SU-DHL-6 (cell line): ENCODE measurements around the gene RNF187.
"Not testable (repeated sequence)": the region's sequence is repeated elsewhere in the genome, so short reads cannot be mapped to it uniquely, and the experiment has no call there.

ENCODE experiments used
- H2AFZ ChIP-seq: fragments of 200-600 bp; sonication (generic); 2 replicates; pipeline ENCODE4 v1.6.1; 2014; ENCODE audit warnings: low read depth, mild to moderate bottlenecking, moderate library complexity, mixed read lengths, antibody characterized with exemption, low read length; ENCODE audit not compliant: severe bottlenecking
- H3F3A ChIP-seq: fragments of 200-600 bp; shearing (Covaris generic); 2 replicates; pipeline ENCODE4 v1.6.0; 2016; ENCODE audit warnings: antibody characterized with exemption, mild to moderate bottlenecking; ENCODE audit not compliant: insufficient read depth
- H3K27ac ChIP-seq: fragments of 200-600 bp; sonication (generic); 2 replicates; pipeline ENCODE4 v1.5.1; 2016; ENCODE audit warnings: low read depth, mild to moderate bottlenecking, low read length, moderate library complexity, mixed read lengths
- H3K27me3 ChIP-seq: fragments of 200-600 bp; sonication (generic), shearing (Covaris generic); 2 replicates; pipeline ENCODE4 v1.6.0; 2014; ENCODE audit warnings: mild to moderate bottlenecking, low read length
- H3K36me3 ChIP-seq: fragments of 200-600 bp; sonication (generic); 2 replicates; pipeline ENCODE4 v1.6.1; 2014; ENCODE audit warnings: mild to moderate bottlenecking, low read length, mixed read lengths
- H3K4me2 ChIP-seq: fragments of 300-600, 200-600 bp; shearing (Covaris generic), sonication (generic); 2 replicates; pipeline ENCODE4 v1.6.0; 2014; ENCODE audit warnings: low read length, low read depth, mild to moderate bottlenecking; ENCODE audit not compliant: poor library complexity, severe bottlenecking
- H3K4me3 ChIP-seq: fragments of 200-600 bp; sonication (generic); 2 replicates; pipeline ENCODE4 v1.5.1; 2014; ENCODE audit warnings: antibody characterized with exemption, low read length, mild to moderate bottlenecking, mixed read lengths; ENCODE audit not compliant: insufficient read depth, poor library complexity, severe bottlenecking
- H3K79me2 ChIP-seq: fragments of 200-600 bp; sonication (generic); 2 replicates; pipeline ENCODE4 v1.6.1; 2014; ENCODE audit warnings: mild to moderate bottlenecking, low read length, moderate library complexity; ENCODE audit not compliant: insufficient read depth
- H3K9ac ChIP-seq: fragments of 200-600 bp; sonication (generic); 2 replicates; pipeline ENCODE4 v1.7.0; 2014; ENCODE audit warnings: mild to moderate bottlenecking, low read length
- H3K9me2 ChIP-seq: fragments of 200-600 bp; sonication (generic); replicated peaks from 2 replicates; pipeline ENCODE4 v1.6.1; 2014; ENCODE audit warnings: low read length; ENCODE audit not compliant: insufficient read depth
- H3K9me3 ChIP-seq: fragments of 200-600 bp; sonication (generic); 2 replicates; pipeline ENCODE4 v1.6.1; 2014; ENCODE audit warnings: low read length, mixed read lengths; ENCODE audit not compliant: insufficient read depth
- H4K20me1 ChIP-seq: fragments of 200-600 bp; sonication (generic); 2 replicates; pipeline ENCODE4 v1.6.1; 2014; ENCODE audit warnings: low read depth, mild to moderate bottlenecking, antibody characterized with exemption, low read length, moderate library complexity, mixed read lengths
- EZH2phosphoT487 ChIP-seq: fragments of 200-600 bp; sonication (generic), shearing (Covaris generic); conservative IDR thresholded peaks from 2 replicates; pipeline ENCODE4 v1.6.1; 2018; ENCODE audit warnings: mild to moderate bottlenecking, antibody characterized with exemption, low read length, moderate library complexity, mixed read lengths
- TF ChIP-seq, protein P1 (sequence below): fragments of 200-600 bp; sonication (generic); IDR thresholded peaks from one replicate; pipeline ENCODE4 v1.5.1; 2017; ENCODE audit warnings: antibody characterized with exemption, mild to moderate bottlenecking, low read length, moderate library complexity; ENCODE audit not compliant: insufficient read depth, poor library complexity, severe bottlenecking

The RNF187 gene

DNA sequence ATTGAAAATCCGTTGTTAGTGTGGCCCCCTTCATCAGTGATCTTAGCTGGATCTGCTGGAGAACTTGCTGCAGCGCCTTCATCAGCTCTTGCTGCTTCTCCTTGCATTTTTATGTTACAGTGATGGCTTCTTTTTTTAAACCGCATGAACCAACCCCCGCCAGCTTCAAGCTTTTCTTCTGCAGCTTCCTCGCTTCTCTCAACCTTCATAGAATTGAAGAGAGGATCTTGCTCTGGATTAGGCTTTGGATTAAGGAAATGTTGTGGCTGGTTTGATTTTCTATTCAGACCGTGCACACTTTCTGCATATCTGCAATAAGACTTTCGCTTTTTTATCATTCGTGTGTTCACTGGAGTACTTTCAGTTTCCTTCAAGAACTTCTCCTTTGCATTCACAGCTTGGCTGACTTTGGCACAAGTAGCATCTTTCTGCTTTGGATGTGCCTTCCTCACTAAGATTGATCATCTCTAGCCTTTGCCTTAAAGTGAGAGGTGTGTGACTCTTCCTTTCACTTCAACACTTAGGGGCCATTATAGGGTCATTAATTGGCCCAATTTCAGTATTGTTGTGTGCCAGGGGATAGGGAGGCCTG lies 13.1 kb downstream of the RNF187 start:
- Histone ChIP-seq H3K9ac (no peak overlapping the region), H3K4me3 (no peak overlapping the region), H3K27ac (no peak overlapping the region)

DNA sequence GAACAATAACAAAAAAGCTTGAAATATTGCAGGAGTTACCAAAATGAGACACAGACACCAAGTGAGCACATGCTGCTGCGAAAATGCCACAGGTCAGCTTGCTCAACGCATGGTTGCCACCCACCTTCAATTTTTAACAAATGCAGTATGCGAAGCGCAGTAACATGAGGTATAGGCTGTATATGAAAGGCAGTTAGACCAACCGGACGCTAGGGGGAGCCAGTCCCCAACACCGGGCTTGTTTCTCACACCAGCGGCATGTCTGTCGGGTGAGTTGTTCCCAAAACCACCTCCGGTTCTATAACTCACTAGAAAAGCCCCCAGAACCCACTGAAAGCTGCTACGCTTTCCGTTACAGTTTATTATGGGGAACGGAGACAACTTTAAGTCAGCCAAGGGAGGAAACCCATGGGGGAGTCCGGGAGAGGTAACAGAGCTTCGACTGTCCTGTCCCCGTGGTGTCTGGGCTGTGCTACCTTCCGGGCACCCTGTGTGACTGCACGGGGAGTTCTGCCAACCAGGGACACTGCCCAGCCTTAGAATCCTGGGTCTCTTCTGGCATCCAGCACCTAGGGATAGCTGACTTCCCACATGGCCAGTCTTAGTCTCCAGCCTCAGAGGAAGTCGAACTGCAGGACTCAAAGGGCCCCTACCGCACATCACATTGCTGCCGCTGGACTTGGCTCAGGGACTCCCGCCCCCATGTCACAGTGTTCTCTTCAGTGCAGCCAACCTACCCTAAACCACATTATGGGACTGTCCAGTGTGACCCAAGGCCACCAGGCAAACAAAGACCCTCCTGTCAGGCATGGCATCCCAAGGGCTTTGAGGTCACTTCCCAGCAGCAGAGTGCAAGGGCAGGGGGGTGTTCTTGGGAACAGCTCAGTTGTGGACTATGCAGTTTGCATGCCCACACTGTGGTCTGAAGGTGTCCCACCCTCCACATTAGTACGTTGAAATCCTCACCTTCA lies 14.0 kb downstream of the RNF187 start:
- Histone ChIP-seq H3K4me2 (peak overlapping the region; percentile 18), H3K9me3 (no peaks in the 10 kb centered on the region), H3K27ac (no peak overlapping the region), H3F3A (0 out of 2 replicates have a peak, but pooled peaks cover 3% of the 10 kb centered on the region), H3K27me3 (no peaks in the 10 kb centered on the region), H4K20me1 (no peaks in the 10 kb centered on the region), H3K4me3 (no peak overlapping the region), H3K9me2 (no peaks in the 10 kb centered on the region), H3K79me2 (no peaks in the 10 kb centered on the region), H3K36me3 (no peaks in the 10 kb centered on the region), H2AFZ (no peak overlapping the region), H3K9ac (no peak overlapping the region)
- TF ChIP-seq EZH2phosphoT487, result no peak
- TF ChIP-seq, protein P1, sequence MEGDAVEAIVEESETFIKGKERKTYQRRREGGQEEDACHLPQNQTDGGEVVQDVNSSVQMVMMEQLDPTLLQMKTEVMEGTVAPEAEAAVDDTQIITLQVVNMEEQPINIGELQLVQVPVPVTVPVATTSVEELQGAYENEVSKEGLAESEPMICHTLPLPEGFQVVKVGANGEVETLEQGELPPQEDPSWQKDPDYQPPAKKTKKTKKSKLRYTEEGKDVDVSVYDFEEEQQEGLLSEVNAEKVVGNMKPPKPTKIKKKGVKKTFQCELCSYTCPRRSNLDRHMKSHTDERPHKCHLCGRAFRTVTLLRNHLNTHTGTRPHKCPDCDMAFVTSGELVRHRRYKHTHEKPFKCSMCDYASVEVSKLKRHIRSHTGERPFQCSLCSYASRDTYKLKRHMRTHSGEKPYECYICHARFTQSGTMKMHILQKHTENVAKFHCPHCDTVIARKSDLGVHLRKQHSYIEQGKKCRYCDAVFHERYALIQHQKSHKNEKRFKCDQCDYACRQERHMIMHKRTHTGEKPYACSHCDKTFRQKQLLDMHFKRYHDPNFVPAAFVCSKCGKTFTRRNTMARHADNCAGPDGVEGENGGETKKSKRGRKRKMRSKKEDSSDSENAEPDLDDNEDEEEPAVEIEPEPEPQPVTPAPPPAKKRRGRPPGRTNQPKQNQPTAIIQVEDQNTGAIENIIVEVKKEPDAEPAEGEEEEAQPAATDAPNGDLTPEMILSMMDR, result peak; percentile 76

More for the DNA sequence above, 13.1 kb downstream of the RNF187 start:
- Histone ChIP-seq H3K27me3 (no peaks in the 10 kb centered on the region), H3K4me2 (no peak overlapping the region), H3K79me2 (no peaks in the 10 kb centered on the region), H3F3A (0 out of 2 replicates have a peak, but pooled peaks cover 3% of the 10 kb centered on the region), H4K20me1 (no peaks in the 10 kb centered on the region), H3K9me2 (no peaks in the 10 kb centered on the region), H2AFZ (no peak overlapping the region), H3K36me3 (no peaks in the 10 kb centered on the region), H3K9me3 (no peaks in the 10 kb centered on the region)
- TF ChIP-seq, protein P1, result no peak
- no peak for TF ChIP-seq EZH2phosphoT487

DNA sequence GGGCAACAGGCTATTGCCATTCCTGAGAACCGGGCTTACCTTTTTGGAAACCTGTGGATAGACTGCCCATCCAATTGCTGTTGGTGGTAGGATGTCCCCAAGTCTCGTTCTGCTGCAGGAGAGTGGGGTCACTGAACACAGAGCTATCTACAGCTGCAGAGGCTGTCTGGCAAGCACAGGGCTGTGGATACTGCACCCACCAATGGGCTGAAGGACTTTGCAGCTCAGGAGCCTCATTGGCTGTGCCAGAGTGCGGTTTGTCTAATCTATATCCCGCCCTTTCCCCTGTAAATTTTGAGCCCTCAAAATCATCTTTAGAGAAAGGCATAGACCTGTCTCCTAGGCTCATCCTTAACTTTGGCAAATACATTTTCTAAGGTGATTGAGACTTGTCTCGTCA lies 15.3 kb downstream of the RNF187 start:
- no peaks in the 10 kb centered on the region for H3K27me3 ChIP-seq
- H2AFZ ChIP-seq, result no peak overlapping the region
- H3K9me3 ChIP-seq, result no peaks in the 10 kb centered on the region
- H3K9me2 ChIP-seq, result no peaks in the 10 kb centered on the region
- 0 out of 2 replicates have a peak, but pooled peaks cover 3% of the 10 kb centered on the region for H3F3A ChIP-seq
- no peak for TF ChIP-seq EZH2phosphoT487
- TF ChIP-seq, protein P1, result no peak
- no peak overlapping the region for H3K9ac ChIP-seq
- no peaks in the 10 kb centered on the region for H3K79me2 ChIP-seq
- H3K4me3 ChIP-seq, result no peak overlapping the region
- no peaks in the 10 kb centered on the region for H3K36me3 ChIP-seq
- no peaks in the 10 kb centered on the region for H4K20me1 ChIP-seq
- no peak overlapping the region for H3K27ac ChIP-seq
- no peak overlapping the region for H3K4me2 ChIP-seq

DNA sequence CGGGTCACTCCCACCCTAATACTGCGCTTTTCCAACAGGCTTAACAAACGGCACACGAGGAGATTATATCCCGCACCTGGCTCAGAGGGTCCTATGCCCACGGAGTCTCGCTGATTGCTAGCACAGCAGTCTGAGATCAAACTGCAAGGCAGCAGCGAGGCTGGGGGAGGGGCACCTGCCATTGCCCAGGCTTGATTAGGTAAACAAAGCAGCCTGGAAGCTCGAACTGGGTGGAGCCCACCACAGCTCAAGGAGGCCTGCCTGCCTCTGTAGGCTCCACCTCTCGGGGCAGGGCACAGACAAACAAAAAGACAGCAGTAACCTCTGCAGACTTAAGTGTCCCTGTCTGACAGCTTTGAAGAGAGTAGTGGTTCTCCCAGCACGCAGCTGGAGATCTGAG lies 18.8 kb downstream of the RNF187 start:
- H2AFZ ChIP-seq, H3K27ac ChIP-seq, H3F3A ChIP-seq, H3K79me2 ChIP-seq, H3K9ac ChIP-seq, H4K20me1 ChIP-seq, H3K4me2 ChIP-seq, H3K27me3 ChIP-seq, H3K9me2 ChIP-seq, H3K9me3 ChIP-seq, H3K36me3 ChIP-seq, H3K4me3 ChIP-seq: not testable (repeated sequence)
